DMS79 treated with DMSO at 0.1 percent for 48 hours (cell line): ENCODE data around the gene C1orf87.

ENCODE experiments used
- DNase-seq: peaks from one replicate; lab custom pipeline; 2025; lab: John Stamatoyannopoulos, UW

C1orf87 gene

GRCh38 chr1:60063561-60063960, 10.0 kb downstream of the C1orf87 start:
- no peak for DNase-seq

GRCh38 chr1:60059468-60059867, 14.1 kb downstream of the C1orf87 start:
- DNase-seq = no peak

GRCh38 chr1:60055336-60055735, 18.2 kb downstream of the C1orf87 start:
- DNase-seq = no peak

GRCh38 chr1:60054374-60054773, 19.2 kb downstream of the C1orf87 start:
- DNase-seq = no peak

GRCh38 chr1:60052601-60053000, 21.0 kb downstream of the C1orf87 start:
- no peak for DNase-seq

- no peak for DNase-seq
Measured at GRCh38 chr1:60051191-60051590, 22.4 kb downstream of the C1orf87 start.

GRCh38 chr1:60049188-60049587, 24.4 kb downstream of the C1orf87 start:
- DNase-seq = no peak

GRCh38 chr1:60044881-60045280, 28.7 kb downstream of the C1orf87 start:
- DNase-seq = no peak

- no peak for DNase-seq
Measured at GRCh38 chr1:60041783-60042182, 31.8 kb downstream of the C1orf87 start.

GRCh38 chr1:60037669-60038068, 35.9 kb downstream of the C1orf87 start:
- DNase-seq = no peak

- DNase-seq = no peak
Measured at GRCh38 chr1:60036856-60037460, 36.6 kb downstream of the C1orf87 start.

GRCh38 chr1:60035921-60036320, 37.6 kb downstream of the C1orf87 start:
- DNase-seq = no peak

GRCh38 chr1:60034999-60035398, 38.6 kb downstream of the C1orf87 start:
- DNase-seq = no peak

GRCh38 chr1:60033066-60033465, 40.5 kb downstream of the C1orf87 start:
- DNase-seq = no peak

GRCh38 chr1:60031146-60031545, 42.4 kb downstream of the C1orf87 start:
- DNase-seq = no peak

GRCh38 chr1:60025552-60025951, 48.0 kb downstream of the C1orf87 start:
- no peak for DNase-seq

GRCh38 chr1:60017508-60018205, 55.9 kb downstream of the C1orf87 start:
- DNase-seq = no peak

- no peak for DNase-seq
Measured at GRCh38 chr1:60010690-60011089, 62.9 kb downstream of the C1orf87 start.

- DNase-seq = no peak
Measured at GRCh38 chr1:60008500-60008899, 65.1 kb downstream of the C1orf87 start.

- DNase-seq = no peak
Measured at GRCh38 chr1:60000625-60001024, 72.9 kb downstream of the C1orf87 start.

GRCh38 chr1:59999746-60000145, 73.8 kb downstream of the C1orf87 start:
- DNase-seq = no peak

- DNase-seq = no peak
Measured at GRCh38 chr1:59999006-59999405, 74.6 kb downstream of the C1orf87 start.

GRCh38 chr1:59997479-59998115, 76.0 kb downstream of the C1orf87 start:
- no peak for DNase-seq
